ENCODE measurements around the gene MACROD2. TPM values are rescaled to one million over a fixed set of nuclear protein-coding genes. Genes with fewer than 3 reads are reported as not detected.

The MACROD2 gene
- total RNA-seq, 1 donor from 2014 or later: 3.5 TPM

DNA sequence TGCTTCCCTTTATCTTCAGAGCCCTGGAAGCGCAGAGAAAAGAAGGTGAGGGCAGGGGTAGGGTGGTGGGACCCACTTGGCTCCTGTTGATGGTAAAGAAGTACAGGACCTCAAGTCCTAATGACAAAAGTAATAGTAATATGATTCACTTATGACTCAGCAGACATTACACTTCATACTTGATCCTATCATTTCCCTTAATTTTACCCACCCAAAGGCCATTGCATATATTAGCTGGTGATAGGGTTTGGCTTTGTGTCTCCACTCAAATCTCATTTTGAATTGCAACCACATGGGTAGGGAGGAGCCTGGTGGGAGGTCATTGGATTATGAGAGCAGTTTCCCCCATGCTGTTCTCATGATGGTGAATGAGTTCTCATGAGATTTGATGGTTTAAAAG is 1697.3 kb downstream of the MACROD2 start:
- TF ChIP-seq, protein P1, sequence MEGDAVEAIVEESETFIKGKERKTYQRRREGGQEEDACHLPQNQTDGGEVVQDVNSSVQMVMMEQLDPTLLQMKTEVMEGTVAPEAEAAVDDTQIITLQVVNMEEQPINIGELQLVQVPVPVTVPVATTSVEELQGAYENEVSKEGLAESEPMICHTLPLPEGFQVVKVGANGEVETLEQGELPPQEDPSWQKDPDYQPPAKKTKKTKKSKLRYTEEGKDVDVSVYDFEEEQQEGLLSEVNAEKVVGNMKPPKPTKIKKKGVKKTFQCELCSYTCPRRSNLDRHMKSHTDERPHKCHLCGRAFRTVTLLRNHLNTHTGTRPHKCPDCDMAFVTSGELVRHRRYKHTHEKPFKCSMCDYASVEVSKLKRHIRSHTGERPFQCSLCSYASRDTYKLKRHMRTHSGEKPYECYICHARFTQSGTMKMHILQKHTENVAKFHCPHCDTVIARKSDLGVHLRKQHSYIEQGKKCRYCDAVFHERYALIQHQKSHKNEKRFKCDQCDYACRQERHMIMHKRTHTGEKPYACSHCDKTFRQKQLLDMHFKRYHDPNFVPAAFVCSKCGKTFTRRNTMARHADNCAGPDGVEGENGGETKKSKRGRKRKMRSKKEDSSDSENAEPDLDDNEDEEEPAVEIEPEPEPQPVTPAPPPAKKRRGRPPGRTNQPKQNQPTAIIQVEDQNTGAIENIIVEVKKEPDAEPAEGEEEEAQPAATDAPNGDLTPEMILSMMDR (IDR thresholded peaks at IDR 0.05): no peak
- no peaks in the 10 kb centered on the region for H3K9me3 ChIP-seq
- no peak overlapping the region for H3K27ac ChIP-seq
- no peak overlapping the region for H3K4me3 ChIP-seq
- H3K36me3 ChIP-seq: no peaks in the 10 kb centered on the region
- no peaks in the 10 kb centered on the region for H3K27me3 ChIP-seq
- intact Hi-C loops (cut with DNase I): no loop called here
- no peaks in the 10 kb centered on the region for H3K4me1 ChIP-seq
- DNase-seq (ENCODE audit: low spot score in 2 of 2): no peak

GRCh38 chr20:15699431-15700146 is 1704.3 kb downstream of the MACROD2 start:
- Histone ChIP-seq H3K4me1 (no peaks in the 10 kb centered on the region), H3K9me3 (no peaks in the 10 kb centered on the region), H3K36me3 (no peaks in the 10 kb centered on the region), H3K27me3 (no peaks in the 10 kb centered on the region), H3K27ac (no peak overlapping the region), H3K4me3 (no peak overlapping the region)
- DNase-seq (ENCODE audit: low spot score in 2 of 2): no peak
- intact Hi-C loops (cut with DNase I): no loop called here
- TF ChIP-seq, protein P1 (IDR thresholded peaks at IDR 0.05): no peak

- Histone ChIP-seq H3K4me3 (no peak overlapping the region), H3K4me1 (no peaks in the 10 kb centered on the region), H3K9me3 (no peaks in the 10 kb centered on the region), H3K36me3 (no peaks in the 10 kb centered on the region), H3K27ac (no peak overlapping the region), H3K27me3 (no peaks in the 10 kb centered on the region)
- intact Hi-C loops (cut with DNase I): no loop called here
- DNase-seq (ENCODE audit: low spot score in 2 of 2): no peak
- TF ChIP-seq, protein P1 (IDR thresholded peaks at IDR 0.05): no peak
These were observed 1704.9 kb downstream of the MACROD2 start for GRCh38 chr20:15700147-15700765.

DNA sequence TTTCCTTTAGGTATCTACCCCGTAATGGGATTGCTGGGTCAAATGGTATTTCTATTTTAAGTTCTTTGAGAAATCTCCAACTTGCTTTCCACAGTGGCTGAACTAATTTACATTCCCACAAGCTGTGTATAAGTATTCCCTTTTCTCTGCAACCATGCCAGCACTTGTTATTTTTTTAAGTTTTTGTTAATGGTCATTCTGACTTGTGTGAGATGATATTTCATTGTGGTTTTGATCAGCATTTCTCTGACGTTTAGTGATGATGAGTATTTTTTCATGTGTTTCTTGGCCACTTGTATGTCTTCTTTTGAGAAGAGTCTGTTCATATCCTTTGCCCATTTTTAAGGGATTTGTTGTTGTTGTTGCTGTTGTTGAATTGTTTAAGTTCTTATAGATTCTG is 1706.8 kb downstream of the MACROD2 start:
- Histone ChIP-seq H3K4me3 (no peak overlapping the region), H3K27me3 (no peaks in the 10 kb centered on the region), H3K27ac (no peak overlapping the region), H3K4me1 (no peaks in the 10 kb centered on the region), H3K9me3 (no peaks in the 10 kb centered on the region), H3K36me3 (no peaks in the 10 kb centered on the region)
- TF ChIP-seq, protein P1 (IDR thresholded peaks at IDR 0.05): no peak
- DNase-seq (ENCODE audit: low spot score in 2 of 2): no peak
- intact Hi-C loops (cut with DNase I): no loop called here

GRCh38 chr20:15703171-15703911 is 1708.0 kb downstream of the MACROD2 start:
- intact Hi-C loops (cut with DNase I): no loop called here
- H3K4me1 ChIP-seq: no peaks in the 10 kb centered on the region

More at GRCh38 chr20:15703171-15703911, 1708.0 kb downstream of the MACROD2 start:
- no peak overlapping the region for H3K4me3 ChIP-seq
- DNase-seq (ENCODE audit: low spot score in 2 of 2): no peak
- no peaks in the 10 kb centered on the region for H3K36me3 ChIP-seq
- TF ChIP-seq, protein P1 (IDR thresholded peaks at IDR 0.05): no peak
- H3K27me3 ChIP-seq: no peaks in the 10 kb centered on the region
- H3K9me3 ChIP-seq: no peaks in the 10 kb centered on the region
- H3K27ac ChIP-seq: no peak overlapping the region
